Measurements from ENCODE around the gene RNF38. TPM values are rescaled to one million over a fixed set of nuclear protein-coding genes. Genes with fewer than 3 reads are reported as not detected.

RNF38 gene
- polyA plus RNA-seq, 1 of the 3 experiments (the other 2 are of a cell fraction): 9.5 TPM

- Histone ChIP-seq H3K4me1 (ENCODE audit: control insufficient read depth in 1 of 2, insufficient read depth in 2 of 2, low read depth in 1 of 2, low read length in 1 of 2) (peaks cover 7% of the 10 kb centered on the region in 2 experiments; a peak in 3 of 4 replicates), H3F3A (replicated peaks; ENCODE audit: insufficient read depth) (peaks cover 5% of the 10 kb centered on the region), H3K9me3 (no peaks in the 10 kb centered on the region), H3K27ac (ENCODE audit: low read depth in 2 of 2, low read length in 1 of 2) (no peak overlapping the region), H3K4me3 (ENCODE audit: low read depth in 2 of 2, low read length in 1 of 2) (no peak overlapping the region), H3K36me3 (replicated peaks in 1 of 2; ENCODE audit: control insufficient read depth in 1 of 2, insufficient read depth in 2 of 2, low read length in 1 of 2) (peaks cover 0 to 9% of the 10 kb centered on the region in 2 experiments), H3K27me3 (ENCODE audit: insufficient read depth) (no peaks in the 10 kb centered on the region), H2AFZ (ENCODE audit: low read depth) (no peak overlapping the region), H3K9me2 (no peaks in the 10 kb centered on the region), H3K4me2 (no peak overlapping the region), H3K79me2 (ENCODE audit: insufficient read depth) (peaks cover 39% of the 10 kb centered on the region), H4K20me1 (ENCODE audit: insufficient read depth) (peaks cover 17% of the 10 kb centered on the region; the same call in 1 of the 2 replicates), H3K9ac (no peak overlapping the region)
- no peak for TF ChIP-seq IRF3 (IDR thresholded peaks at IDR 0.05; ENCODE audit: low read depth, low read length)
- TF ChIP-seq USF2 (IDR thresholded peaks at IDR 0.05; ENCODE audit: borderline replicate concordance, low read depth, low read length): no peak
- no peak for TF ChIP-seq POLR2AphosphoS5 (IDR thresholded peaks at IDR 0.05; ENCODE audit: low read depth, low read length)
- TF ChIP-seq EP300 (IDR thresholded peaks at IDR 0.05; ENCODE audit: borderline replicate concordance in 1 of 2, low read depth in 1 of 2, low read length in 1 of 2): no peak
- no peak for TF ChIP-seq CHD2 (IDR thresholded peaks at IDR 0.05; ENCODE audit: low read length, partially characterized antibody)
- no peak for TF ChIP-seq MEF2A (IDR thresholded peaks at IDR 0.05; ENCODE audit: borderline replicate concordance, low read depth)
- TF ChIP-seq ELF1 (IDR thresholded peaks at IDR 0.05): no peak
- TF ChIP-seq JUND (IDR thresholded peaks at IDR 0.05): no peak
- TF ChIP-seq FOSL2 (IDR thresholded peaks at IDR 0.05; ENCODE audit: borderline replicate concordance, low read depth): no peak
- no peak for TF ChIP-seq RXRA (IDR thresholded peaks at IDR 0.05; ENCODE audit: borderline replicate concordance, low read depth)
- no peak for TF ChIP-seq TAF1 (IDR thresholded peaks at IDR 0.05; ENCODE audit: borderline replicate concordance, low read depth, low read length)
- TF ChIP-seq GATA2 (CRISPR knock-in tag; IDR thresholded peaks at IDR 0.05): no peak
- TF ChIP-seq TCF12 (IDR thresholded peaks at IDR 0.05): no peak
- TF ChIP-seq NRF1 (IDR thresholded peaks at IDR 0.05; ENCODE audit: low read depth, low read length): no peak
- no peak for TF ChIP-seq FOXJ3 (CRISPR knock-in tag; IDR thresholded peaks at IDR 0.05)
- no peak for TF ChIP-seq YY1 (IDR thresholded peaks at IDR 0.05; ENCODE audit: low read depth)
- TF ChIP-seq FOXM1 (IDR thresholded peaks at IDR 0.05; ENCODE audit: low read depth): no peak
- CTCF ChIA-PET: interaction anchor here (1.3 to 2.8 kb wide), 4 partner anchors 16 to 132 kb away, joined by 4 to 20 read pairs (median 7); no protein-coding TSS in a partner anchor
- WGBS (ENCODE audit: low lambda C conversion rate): 93% methylated on average over 3 of the region's 3 CpGs
- no peak for DNase-seq
- POLR2A ChIA-PET: no interaction called here
These were observed 23.1 kb upstream of the RNF38 start for GRCh38 chr9:36423206-36423605.

GRCh38 chr9:36416890-36417289, 16.8 kb upstream of the RNF38 start:
- Histone ChIP-seq H3K4me1 (ENCODE audit: control insufficient read depth in 1 of 2, insufficient read depth in 2 of 2, low read depth in 1 of 2, low read length in 1 of 2) (peaks cover 3 to 7% of the 10 kb centered on the region in 2 experiments; a peak in 3 of 4 replicates), H3K27ac (ENCODE audit: low read depth in 2 of 2, low read length in 1 of 2) (no peak overlapping the region), H3K4me2 (no peak overlapping the region), H3F3A (replicated peaks; ENCODE audit: insufficient read depth) (no peaks in the 10 kb centered on the region), H2AFZ (ENCODE audit: low read depth) (no peak overlapping the region), H3K4me3 (ENCODE audit: low read depth in 2 of 2, low read length in 1 of 2) (no peak overlapping the region), H4K20me1 (ENCODE audit: insufficient read depth) (peaks cover 13% of the 10 kb centered on the region; the same call in 1 of the 2 replicates), H3K79me2 (ENCODE audit: insufficient read depth) (peaks cover 21% of the 10 kb centered on the region; the same call in 1 of the 2 replicates), H3K36me3 (replicated peaks in 1 of 2; ENCODE audit: control insufficient read depth in 1 of 2, insufficient read depth in 2 of 2, low read length in 1 of 2) (peaks cover 0 to 4% of the 10 kb centered on the region in 2 experiments), H3K9me3 (no peaks in the 10 kb centered on the region), H3K9me2 (no peaks in the 10 kb centered on the region), H3K27me3 (ENCODE audit: insufficient read depth) (no peaks in the 10 kb centered on the region), H3K9ac (no peak overlapping the region)
- WGBS (ENCODE audit: low lambda C conversion rate): 96% methylated on average over 9 of the region's 9 CpGs
- POLR2A ChIA-PET: interaction anchor here (0.7 kb wide), 1 partner anchor 1020 kb away, joined by 3 read pairs; no protein-coding TSS in a partner anchor
- CTCF ChIA-PET: interaction anchor here (1.4 to 6.5 kb wide), 3 partner anchors 10 to 33 kb away, joined by 4 to 56 read pairs (median 8); no protein-coding TSS in a partner anchor
- no peak for DNase-seq
- TF ChIP-seq GATA2 (CRISPR knock-in tag; IDR thresholded peaks at IDR 0.05) (no peak), USF1 (IDR thresholded peaks at IDR 0.05; ENCODE audit: borderline replicate concordance, low read depth) (no peak), PBX3 (IDR thresholded peaks at IDR 0.05) (no peak), MXI1 (IDR thresholded peaks at IDR 0.05; ENCODE audit: low read depth, low read length) (no peak), YY1 (IDR thresholded peaks at IDR 0.05; ENCODE audit: low read depth) (no peak), SIN3A (IDR thresholded peaks at IDR 0.05; ENCODE audit: borderline replicate concordance, low read depth, low read length) (no peak), ZBTB33 (IDR thresholded peaks at IDR 0.05; ENCODE audit: borderline replicate concordance, low read depth) (no peak), RCOR1 (IDR thresholded peaks at IDR 0.05; ENCODE audit: low read length) (no peak), NRF1 (IDR thresholded peaks at IDR 0.05; ENCODE audit: low read depth, low read length) (no peak)
